H1 (cell line): Measurements from ENCODE around the gene SPRING1. TPM values are rescaled to one million over a fixed set of nuclear protein-coding genes. Genes with fewer than 3 reads are reported as not detected.

Experiments
- BACH1 ChIP-seq: IDR thresholded peaks from 2 replicates; pipeline ENCODE4 v1.6.1; 2012; ENCODE audit warnings: low read length, improper control_type of control experiment
- POLR2A ChIP-seq, 2 experiments: IDR thresholded peaks; 1 replicate in 1 of 2; 2 replicates in 1 of 2; pipeline ENCODE4 v1.6.1; 2011; ENCODE audit warnings: low read depth in 2 of 2, low read length in 2 of 2, mild to moderate bottlenecking in 2 of 2; ENCODE audit errors: control extremely low read depth in 1 of 2
- polyA plus RNA-seq, 7 experiments: library from polyadenylated mRNA; depleted of rRNA in 3 of 7; stranded (reverse) in 5 of 7; unstranded in 2 of 7; fragments of >200 nt in 5 of 7; fragments of 200-250 nt in 2 of 7; gene quantifications; 1 replicate in 5 of 7; 2 replicates in 1 of 7; 4 replicates in 1 of 7; pipeline versions ENCODE4 v1.2.1 to v1.2.3, GENCODE V29; 2011 to 2013; ENCODE audit warnings: missing spikeins in 2 of 7, mixed read lengths in 2 of 7
- total RNA-seq: library from RNA; stranded (reverse); fragmentation: NEBNext Ultra II Directional; extraction: Animal tissue kit (Norgen Biotek cat#: 25700); gene quantifications from 2 replicates; pipeline ENCODE4 v1.2.1, GENCODE V29; 2021
- TF ChIP-seq, protein P1 (sequence below): fragments of 300-600 bp; sonication (generic); IDR thresholded peaks from 2 replicates; pipeline ENCODE4 v1.7.1; 2012; ENCODE audit warnings: low read length, moderate library complexity, mild to moderate bottlenecking, inconsistent platforms; ENCODE audit not compliant: insufficient replicate concordance
- TF ChIP-seq, protein P2 (sequence below): IDR thresholded peaks from 2 replicates; pipeline ENCODE4 v1.6.1; 2012; ENCODE audit warnings: inconsistent platforms

The SPRING1 gene
- total and polyA plus RNA-seq, 2 of the 8 experiments (the other 6 are each of a cell fraction or from before 2014, with no cell fraction given): 14.3 to 46.5 TPM

DNA sequence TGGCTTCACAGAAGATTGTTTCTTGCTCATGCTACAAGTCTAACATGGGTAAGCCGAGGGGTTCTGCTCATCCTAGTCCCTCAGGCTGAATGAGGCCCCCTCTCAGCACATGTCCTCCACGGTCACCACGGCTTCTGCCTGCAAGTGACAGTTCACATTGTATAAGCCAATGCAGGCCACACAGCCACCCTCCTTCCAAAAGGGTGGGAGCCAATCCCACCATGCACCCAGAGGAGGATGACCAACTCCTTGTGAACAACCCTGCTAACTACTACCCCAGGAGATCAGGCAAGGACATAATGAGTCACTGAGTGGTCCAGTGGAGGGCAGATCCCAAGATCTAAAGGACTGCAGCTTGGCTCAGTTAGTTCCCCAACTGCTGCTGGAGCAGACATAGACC, 6.1 kb downstream of the SPRING1 start (continued):
- TF ChIP-seq, protein P1, sequence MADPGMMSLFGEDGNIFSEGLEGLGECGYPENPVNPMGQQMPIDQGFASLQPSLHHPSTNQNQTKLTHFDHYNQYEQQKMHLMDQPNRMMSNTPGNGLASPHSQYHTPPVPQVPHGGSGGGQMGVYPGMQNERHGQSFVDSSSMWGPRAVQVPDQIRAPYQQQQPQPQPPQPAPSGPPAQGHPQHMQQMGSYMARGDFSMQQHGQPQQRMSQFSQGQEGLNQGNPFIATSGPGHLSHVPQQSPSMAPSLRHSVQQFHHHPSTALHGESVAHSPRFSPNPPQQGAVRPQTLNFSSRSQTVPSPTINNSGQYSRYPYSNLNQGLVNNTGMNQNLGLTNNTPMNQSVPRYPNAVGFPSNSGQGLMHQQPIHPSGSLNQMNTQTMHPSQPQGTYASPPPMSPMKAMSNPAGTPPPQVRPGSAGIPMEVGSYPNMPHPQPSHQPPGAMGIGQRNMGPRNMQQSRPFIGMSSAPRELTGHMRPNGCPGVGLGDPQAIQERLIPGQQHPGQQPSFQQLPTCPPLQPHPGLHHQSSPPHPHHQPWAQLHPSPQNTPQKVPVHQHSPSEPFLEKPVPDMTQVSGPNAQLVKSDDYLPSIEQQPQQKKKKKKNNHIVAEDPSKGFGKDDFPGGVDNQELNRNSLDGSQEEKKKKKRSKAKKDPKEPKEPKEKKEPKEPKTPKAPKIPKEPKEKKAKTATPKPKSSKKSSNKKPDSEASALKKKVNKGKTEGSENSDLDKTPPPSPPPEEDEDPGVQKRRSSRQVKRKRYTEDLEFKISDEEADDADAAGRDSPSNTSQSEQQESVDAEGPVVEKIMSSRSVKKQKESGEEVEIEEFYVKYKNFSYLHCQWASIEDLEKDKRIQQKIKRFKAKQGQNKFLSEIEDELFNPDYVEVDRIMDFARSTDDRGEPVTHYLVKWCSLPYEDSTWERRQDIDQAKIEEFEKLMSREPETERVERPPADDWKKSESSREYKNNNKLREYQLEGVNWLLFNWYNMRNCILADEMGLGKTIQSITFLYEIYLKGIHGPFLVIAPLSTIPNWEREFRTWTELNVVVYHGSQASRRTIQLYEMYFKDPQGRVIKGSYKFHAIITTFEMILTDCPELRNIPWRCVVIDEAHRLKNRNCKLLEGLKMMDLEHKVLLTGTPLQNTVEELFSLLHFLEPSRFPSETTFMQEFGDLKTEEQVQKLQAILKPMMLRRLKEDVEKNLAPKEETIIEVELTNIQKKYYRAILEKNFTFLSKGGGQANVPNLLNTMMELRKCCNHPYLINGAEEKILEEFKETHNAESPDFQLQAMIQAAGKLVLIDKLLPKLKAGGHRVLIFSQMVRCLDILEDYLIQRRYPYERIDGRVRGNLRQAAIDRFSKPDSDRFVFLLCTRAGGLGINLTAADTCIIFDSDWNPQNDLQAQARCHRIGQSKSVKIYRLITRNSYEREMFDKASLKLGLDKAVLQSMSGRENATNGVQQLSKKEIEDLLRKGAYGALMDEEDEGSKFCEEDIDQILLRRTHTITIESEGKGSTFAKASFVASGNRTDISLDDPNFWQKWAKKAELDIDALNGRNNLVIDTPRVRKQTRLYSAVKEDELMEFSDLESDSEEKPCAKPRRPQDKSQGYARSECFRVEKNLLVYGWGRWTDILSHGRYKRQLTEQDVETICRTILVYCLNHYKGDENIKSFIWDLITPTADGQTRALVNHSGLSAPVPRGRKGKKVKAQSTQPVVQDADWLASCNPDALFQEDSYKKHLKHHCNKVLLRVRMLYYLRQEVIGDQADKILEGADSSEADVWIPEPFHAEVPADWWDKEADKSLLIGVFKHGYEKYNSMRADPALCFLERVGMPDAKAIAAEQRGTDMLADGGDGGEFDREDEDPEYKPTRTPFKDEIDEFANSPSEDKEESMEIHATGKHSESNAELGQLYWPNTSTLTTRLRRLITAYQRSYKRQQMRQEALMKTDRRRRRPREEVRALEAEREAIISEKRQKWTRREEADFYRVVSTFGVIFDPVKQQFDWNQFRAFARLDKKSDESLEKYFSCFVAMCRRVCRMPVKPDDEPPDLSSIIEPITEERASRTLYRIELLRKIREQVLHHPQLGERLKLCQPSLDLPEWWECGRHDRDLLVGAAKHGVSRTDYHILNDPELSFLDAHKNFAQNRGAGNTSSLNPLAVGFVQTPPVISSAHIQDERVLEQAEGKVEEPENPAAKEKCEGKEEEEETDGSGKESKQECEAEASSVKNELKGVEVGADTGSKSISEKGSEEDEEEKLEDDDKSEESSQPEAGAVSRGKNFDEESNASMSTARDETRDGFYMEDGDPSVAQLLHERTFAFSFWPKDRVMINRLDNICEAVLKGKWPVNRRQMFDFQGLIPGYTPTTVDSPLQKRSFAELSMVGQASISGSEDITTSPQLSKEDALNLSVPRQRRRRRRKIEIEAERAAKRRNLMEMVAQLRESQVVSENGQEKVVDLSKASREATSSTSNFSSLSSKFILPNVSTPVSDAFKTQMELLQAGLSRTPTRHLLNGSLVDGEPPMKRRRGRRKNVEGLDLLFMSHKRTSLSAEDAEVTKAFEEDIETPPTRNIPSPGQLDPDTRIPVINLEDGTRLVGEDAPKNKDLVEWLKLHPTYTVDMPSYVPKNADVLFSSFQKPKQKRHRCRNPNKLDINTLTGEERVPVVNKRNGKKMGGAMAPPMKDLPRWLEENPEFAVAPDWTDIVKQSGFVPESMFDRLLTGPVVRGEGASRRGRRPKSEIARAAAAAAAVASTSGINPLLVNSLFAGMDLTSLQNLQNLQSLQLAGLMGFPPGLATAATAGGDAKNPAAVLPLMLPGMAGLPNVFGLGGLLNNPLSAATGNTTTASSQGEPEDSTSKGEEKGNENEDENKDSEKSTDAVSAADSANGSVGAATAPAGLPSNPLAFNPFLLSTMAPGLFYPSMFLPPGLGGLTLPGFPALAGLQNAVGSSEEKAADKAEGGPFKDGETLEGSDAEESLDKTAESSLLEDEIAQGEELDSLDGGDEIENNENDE: no peak
- TF ChIP-seq POLR2A (IDR thresholded peaks at IDR 0.05; ENCODE audit: control extremely low read depth in 1 of 2, low read depth in 2 of 2, low read length in 2 of 2) (no peak), BACH1 (no peak)
- TF ChIP-seq, protein P2, sequence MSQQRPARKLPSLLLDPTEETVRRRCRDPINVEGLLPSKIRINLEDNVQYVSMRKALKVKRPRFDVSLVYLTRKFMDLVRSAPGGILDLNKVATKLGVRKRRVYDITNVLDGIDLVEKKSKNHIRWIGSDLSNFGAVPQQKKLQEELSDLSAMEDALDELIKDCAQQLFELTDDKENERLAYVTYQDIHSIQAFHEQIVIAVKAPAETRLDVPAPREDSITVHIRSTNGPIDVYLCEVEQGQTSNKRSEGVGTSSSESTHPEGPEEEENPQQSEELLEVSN: no peak
